Keratinocyte (primary cell): ENCODE data around the gene SMYD3. TPM values are rescaled to one million over a fixed set of nuclear protein-coding genes. Genes with fewer than 3 reads are reported as not detected.

Experiments
- DNase-seq: peaks from one replicate; pipeline ENCODE4 v3.0.0-alpha.2; 2011; ENCODE audit warnings: low read depth, missing footprints, low spot score
- FAIRE-seq: peaks from 2 replicates; lab custom pipeline; 2011; peaks lifted over from hg19 to GRCh38; lab: Jason Lieb, UNC
- H2AFZ ChIP-seq: 2 replicates; pipeline ENCODE4 v1.6.0; 2012; ENCODE audit warnings: low read length, control low read depth, inconsistent platforms; ENCODE audit not compliant: control insufficient read depth
- H3K27ac ChIP-seq: 2 replicates; pipeline ENCODE4 v1.5.1; 2011; ENCODE audit warnings: low read length; ENCODE audit not compliant: control insufficient read depth, insufficient read depth
- H3K27me3 ChIP-seq: 3 replicates; pipeline ENCODE4 v1.6.0; 2011; ENCODE audit warnings: low read length; ENCODE audit not compliant: control insufficient read depth, insufficient read depth; ENCODE audit errors: extremely low read depth
- H3K36me3 ChIP-seq, 2 experiments: 2 replicates in 1 of 2; 3 replicates in 1 of 2; pipeline ENCODE4 v1.5.1; 2011; ENCODE audit warnings: low read length in 2 of 2, mild to moderate bottlenecking in 1 of 2; ENCODE audit not compliant: control insufficient read depth in 2 of 2, insufficient read depth in 2 of 2; ENCODE audit errors: extremely low read depth in 1 of 2
- H3K4me1 ChIP-seq: 3 replicates; pipeline ENCODE4 v1.5.1; 2011; ENCODE audit warnings: low read length; ENCODE audit not compliant: control insufficient read depth, insufficient read depth; ENCODE audit errors: extremely low read depth
- H3K4me2 ChIP-seq: 3 replicates; pipeline ENCODE4 v1.6.0; 2011; ENCODE audit warnings: low read depth, low read length; ENCODE audit not compliant: control insufficient read depth, insufficient read depth; ENCODE audit errors: extremely low read depth
- H3K4me3 ChIP-seq, 3 experiments: fragments of 200-600 bp in 1 of 3; sonication (generic) in 1 of 3; 2 replicates in 2 of 3; 3 replicates in 1 of 3; pipeline ENCODE4 v1.5.1; 2011 to 2016; ENCODE audit warnings: low read length in 3 of 3, mild to moderate bottlenecking in 3 of 3, control low read depth in 2 of 3, inconsistent platforms in 1 of 3, low read depth in 1 of 3, mixed read lengths in 1 of 3, mixed run types in 1 of 3, moderate library complexity in 1 of 3; ENCODE audit not compliant: control insufficient read depth in 2 of 3, insufficient read depth in 2 of 3; ENCODE audit errors: extremely low read depth in 1 of 3
- H3K79me2 ChIP-seq: 2 replicates; pipeline ENCODE4 v1.6.0; 2012; ENCODE audit warnings: low read length; ENCODE audit not compliant: control insufficient read depth, insufficient read depth
- H3K9ac ChIP-seq: 3 replicates; pipeline ENCODE4 v1.6.0; 2011; ENCODE audit warnings: low read length; ENCODE audit not compliant: control insufficient read depth, insufficient read depth; ENCODE audit errors: extremely low read depth
- H3K9me1 ChIP-seq: 3 replicates; pipeline ENCODE4 v1.6.0; 2011; ENCODE audit warnings: low read length; ENCODE audit not compliant: control insufficient read depth, insufficient read depth; ENCODE audit errors: extremely low read depth
- H3K9me3 ChIP-seq: 2 replicates; pipeline ENCODE4 v1.5.1; 2012; ENCODE audit warnings: low read depth, low read length; ENCODE audit not compliant: control insufficient read depth
- H4K20me1 ChIP-seq: 3 replicates; pipeline ENCODE4 v1.6.0; 2011; ENCODE audit warnings: low read length; ENCODE audit not compliant: control insufficient read depth, insufficient read depth; ENCODE audit errors: extremely low read depth
- EZH2 ChIP-seq: IDR thresholded peaks from one replicate; pipeline ENCODE4 v1.6.1; 2012; ENCODE audit warnings: inconsistent platforms, mild to moderate bottlenecking, low read length, moderate library complexity
- dilution Hi-C: fragments of 300-500 bp; cut with MboI; formaldehyde crosslinking; loops from one replicate; pipeline ENCODE4 v1.7.0; 2020; ENCODE audit warnings: low sequenced_read_pairs; ENCODE audit not compliant: extremely low pct_ligation_motif_present
- polyA plus RNA-seq, 5 experiments: library from polyadenylated mRNA; depleted of rRNA in 3 of 5; stranded (reverse) in 3 of 5; stranded (forward) in 1 of 5; unstranded in 1 of 5; fragments of >200 nt; gene quantifications; 1 replicate in 1 of 5; 2 replicates in 3 of 5; 3 replicates in 1 of 5; pipeline versions ENCODE4 v1.2.1 to v1.2.3, GENCODE V29; 2011 to 2012; ENCODE audit warnings: missing spikeins in 2 of 5, low read depth in 1 of 5, low replicate concordance in 1 of 5
- TF ChIP-seq, protein P1 (sequence below), 3 experiments: IDR thresholded peaks in 1 of 3; conservative IDR thresholded peaks in 1 of 3; optimal IDR thresholded peaks in 1 of 3; 2 replicates in 2 of 3; 3 replicates in 1 of 3; pipeline versions ENCODE3 to v1.5.1; 2011; ENCODE audit warnings: low read length in 3 of 3, mild to moderate bottlenecking in 3 of 3, moderate library complexity in 2 of 3, control low read depth in 1 of 3, inconsistent platforms in 1 of 3; ENCODE audit not compliant: insufficient read depth in 2 of 3; ENCODE audit errors: extremely low read depth in 1 of 3

Gene SMYD3
- polyA plus RNA-seq, 1 donor (not counting 4 experiments of a cell fraction or from before 2014, with no cell fraction given): 31.0 TPM

DNA sequence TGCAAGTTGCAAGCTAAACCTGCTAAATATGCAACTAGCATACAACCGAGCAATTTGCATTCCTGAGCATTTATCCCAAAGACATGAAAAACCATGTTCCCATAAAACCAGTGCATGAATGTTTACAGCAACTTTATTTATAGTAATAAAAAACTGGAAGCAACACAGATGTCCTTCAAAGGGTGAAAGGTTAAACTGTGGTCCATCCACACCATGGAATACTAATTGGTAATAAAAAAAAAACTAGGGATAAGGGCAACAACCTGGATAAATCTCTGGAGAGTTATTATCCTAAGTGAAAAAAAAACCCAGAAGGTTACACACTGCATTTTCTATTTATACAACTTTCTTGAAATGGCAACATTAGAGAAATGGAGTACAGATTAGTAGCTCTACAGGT lies 474.1 kb downstream of the SMYD3 start:
- TF ChIP-seq, protein P1, sequence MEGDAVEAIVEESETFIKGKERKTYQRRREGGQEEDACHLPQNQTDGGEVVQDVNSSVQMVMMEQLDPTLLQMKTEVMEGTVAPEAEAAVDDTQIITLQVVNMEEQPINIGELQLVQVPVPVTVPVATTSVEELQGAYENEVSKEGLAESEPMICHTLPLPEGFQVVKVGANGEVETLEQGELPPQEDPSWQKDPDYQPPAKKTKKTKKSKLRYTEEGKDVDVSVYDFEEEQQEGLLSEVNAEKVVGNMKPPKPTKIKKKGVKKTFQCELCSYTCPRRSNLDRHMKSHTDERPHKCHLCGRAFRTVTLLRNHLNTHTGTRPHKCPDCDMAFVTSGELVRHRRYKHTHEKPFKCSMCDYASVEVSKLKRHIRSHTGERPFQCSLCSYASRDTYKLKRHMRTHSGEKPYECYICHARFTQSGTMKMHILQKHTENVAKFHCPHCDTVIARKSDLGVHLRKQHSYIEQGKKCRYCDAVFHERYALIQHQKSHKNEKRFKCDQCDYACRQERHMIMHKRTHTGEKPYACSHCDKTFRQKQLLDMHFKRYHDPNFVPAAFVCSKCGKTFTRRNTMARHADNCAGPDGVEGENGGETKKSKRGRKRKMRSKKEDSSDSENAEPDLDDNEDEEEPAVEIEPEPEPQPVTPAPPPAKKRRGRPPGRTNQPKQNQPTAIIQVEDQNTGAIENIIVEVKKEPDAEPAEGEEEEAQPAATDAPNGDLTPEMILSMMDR (optimal IDR thresholded peaks at IDR 0.05 in 1 of 3, IDR thresholded peaks at IDR 0.05 in 1 of 3, conservative IDR thresholded peaks at IDR 0.05 in 1 of 3; ENCODE audit: extremely low read depth in 1 of 3, insufficient read depth in 2 of 3, low read length in 3 of 3): no peak
- TF ChIP-seq EZH2: no peak
- Histone ChIP-seq H3K9ac (no peak overlapping the region), H3K4me2 (no peak overlapping the region), H3K79me2 (no peaks in the 10 kb centered on the region), H3K9me1 (no peaks in the 10 kb centered on the region), H3K27me3 (no peaks in the 10 kb centered on the region), H4K20me1 (no peaks in the 10 kb centered on the region), H2AFZ (no peak overlapping the region), H3K36me3 (no peaks in the 10 kb centered on the region), H3K4me3 (no peak overlapping the region), H3K27ac (no peak overlapping the region), H3K4me1 (no peaks in the 10 kb centered on the region), H3K9me3 (no peaks in the 10 kb centered on the region)
- no peak for DNase-seq
- dilution Hi-C loops: no loop called here
- FAIRE-seq: no peak

DNA sequence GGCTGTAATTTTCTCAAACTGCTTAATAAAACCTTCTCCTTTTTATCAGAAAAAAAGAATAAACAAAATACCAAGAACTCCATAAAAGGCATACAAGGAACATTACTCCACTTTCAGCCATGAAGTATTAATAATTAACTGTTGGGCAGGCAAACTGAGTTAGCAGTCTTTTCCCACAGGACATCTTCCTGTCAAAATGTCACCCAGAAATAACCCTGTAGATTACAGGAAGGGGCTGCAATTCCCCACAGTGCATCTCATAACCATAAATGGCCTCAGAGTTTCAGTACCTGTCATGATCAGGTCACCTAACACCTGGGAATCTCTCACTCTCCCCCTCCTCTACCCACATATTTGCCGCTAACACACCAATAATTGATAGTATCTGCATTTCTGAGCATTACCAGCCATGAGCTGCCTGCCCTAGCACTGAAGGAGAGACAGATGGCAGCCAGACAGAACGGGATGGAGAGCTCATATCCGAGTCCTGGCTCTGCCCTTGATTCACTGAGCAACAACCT lies 475.0 kb downstream of the SMYD3 start:
- Histone ChIP-seq H3K27me3 (no peaks in the 10 kb centered on the region), H2AFZ (no peak overlapping the region), H3K9me3 (no peaks in the 10 kb centered on the region), H3K4me3 (no peak overlapping the region), H3K4me2 (no peak overlapping the region), H3K36me3 (no peaks in the 10 kb centered on the region), H4K20me1 (no peaks in the 10 kb centered on the region), H3K9me1 (no peaks in the 10 kb centered on the region), H3K27ac (no peak overlapping the region), H3K79me2 (no peaks in the 10 kb centered on the region), H3K4me1 (no peaks in the 10 kb centered on the region), H3K9ac (no peak overlapping the region)
- no peak for FAIRE-seq
- TF ChIP-seq, protein P1 (optimal IDR thresholded peaks at IDR 0.05 in 1 of 3, IDR thresholded peaks at IDR 0.05 in 1 of 3, conservative IDR thresholded peaks at IDR 0.05 in 1 of 3; ENCODE audit: extremely low read depth in 1 of 3, insufficient read depth in 2 of 3, low read length in 3 of 3): no peak
- TF ChIP-seq EZH2: no peak
- DNase-seq: no peak
- dilution Hi-C loops: no loop called here
